Ovary (tissue), 3 donors: ENCODE data around the gene GALP.
"Not testable (repeated sequence)": the region's sequence is repeated elsewhere in the genome, so short reads cannot be mapped to it uniquely, and the experiment has no call there.

Experiments used
- EP300 ChIP-seq: sonication (generic); formaldehyde crosslinking; IDR thresholded peaks from one replicate; pipeline ENCODE4 v1.6.1; 2017; ENCODE audit warnings: antibody characterized with exemption
- POLR2A ChIP-seq: fragments of 450-650 bp; IDR thresholded peaks from one replicate; pipeline ENCODE4 v1.6.1; 2017; ENCODE audit warnings: antibody characterized with exemption, mild to moderate bottlenecking, moderate library complexity
- TF ChIP-seq, protein P1 (sequence below), 3 donors: fragments of 450-650 bp in 2 of 3; fragments of 200-600 bp in 1 of 3; IDR thresholded peaks; one replicate each; pipeline versions ENCODE4 v1.5.1 to v1.8.0; 2016 to 2022; ENCODE audit warnings: antibody characterized with exemption in 3 of 3, mild to moderate bottlenecking in 1 of 3
- donor health status: DM: no; HTN: no; CAD: no.

DNA sequence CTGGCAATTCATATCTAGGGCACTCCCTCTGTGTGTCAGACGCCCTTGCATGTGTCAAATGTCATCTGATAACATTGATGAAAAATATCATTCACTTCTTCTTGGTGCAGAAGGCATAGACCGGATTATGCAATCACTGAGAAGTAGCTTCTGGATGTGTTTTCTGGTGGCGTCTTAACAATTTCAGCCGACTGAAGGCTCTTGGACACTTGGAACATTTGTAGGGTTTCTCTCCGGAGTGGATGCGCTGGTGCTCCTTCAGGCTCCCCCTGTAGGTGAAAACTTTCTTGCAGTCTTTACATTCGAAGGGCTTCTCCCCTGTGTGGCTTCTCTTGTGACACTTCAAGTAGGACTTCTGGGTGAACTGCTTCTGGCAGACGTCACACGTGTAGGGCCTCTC, 45.6 kb downstream of the GALP start:
- not testable (repeated sequence) for TF ChIP-seq POLR2A, EP300
- TF ChIP-seq, protein P1, sequence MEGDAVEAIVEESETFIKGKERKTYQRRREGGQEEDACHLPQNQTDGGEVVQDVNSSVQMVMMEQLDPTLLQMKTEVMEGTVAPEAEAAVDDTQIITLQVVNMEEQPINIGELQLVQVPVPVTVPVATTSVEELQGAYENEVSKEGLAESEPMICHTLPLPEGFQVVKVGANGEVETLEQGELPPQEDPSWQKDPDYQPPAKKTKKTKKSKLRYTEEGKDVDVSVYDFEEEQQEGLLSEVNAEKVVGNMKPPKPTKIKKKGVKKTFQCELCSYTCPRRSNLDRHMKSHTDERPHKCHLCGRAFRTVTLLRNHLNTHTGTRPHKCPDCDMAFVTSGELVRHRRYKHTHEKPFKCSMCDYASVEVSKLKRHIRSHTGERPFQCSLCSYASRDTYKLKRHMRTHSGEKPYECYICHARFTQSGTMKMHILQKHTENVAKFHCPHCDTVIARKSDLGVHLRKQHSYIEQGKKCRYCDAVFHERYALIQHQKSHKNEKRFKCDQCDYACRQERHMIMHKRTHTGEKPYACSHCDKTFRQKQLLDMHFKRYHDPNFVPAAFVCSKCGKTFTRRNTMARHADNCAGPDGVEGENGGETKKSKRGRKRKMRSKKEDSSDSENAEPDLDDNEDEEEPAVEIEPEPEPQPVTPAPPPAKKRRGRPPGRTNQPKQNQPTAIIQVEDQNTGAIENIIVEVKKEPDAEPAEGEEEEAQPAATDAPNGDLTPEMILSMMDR (IDR thresholded peaks at IDR 0.05), result not testable (repeated sequence)
